Neutrophil (primary cell): ENCODE measurements around the gene MAST4.

Experiments
- H3K27ac ChIP-seq: fragments of 200-600 bp; sonication (generic); 2 replicates; pipeline ENCODE4 v1.5.1; 2016; ENCODE audit warnings: mild to moderate bottlenecking, moderate library complexity
- H3K27me3 ChIP-seq: fragments of 200-600 bp; sonication (generic); 2 replicates; pipeline ENCODE4 v1.6.0; 2016; ENCODE audit warnings: mild to moderate bottlenecking
- H3K36me3 ChIP-seq: fragments of 200-600 bp; sonication (generic); 2 replicates; pipeline ENCODE4 v1.5.1; 2017
- H3K4me1 ChIP-seq, 2 experiments: fragments of 200-600 bp in 1 of 2; sonication (generic) in 1 of 2; 1 replicate in 1 of 2; 2 replicates in 1 of 2; pipeline versions ENCODE4 v1.5.1 to v1.6.1; 2013 to 2016; ENCODE audit warnings: low read depth in 1 of 2, low read length in 1 of 2, mild to moderate bottlenecking in 1 of 2, moderate library complexity in 1 of 2; ENCODE audit not compliant: control insufficient read depth in 1 of 2, insufficient read depth in 1 of 2
- H3K4me3 ChIP-seq, 2 experiments: fragments of 200-600 bp in 1 of 2; sonication (generic) in 1 of 2; 1 replicate in 1 of 2; 2 replicates in 1 of 2; pipeline ENCODE4 v1.5.1; 2013 to 2016; ENCODE audit warnings: low read depth in 1 of 2, low read length in 1 of 2, mild to moderate bottlenecking in 1 of 2, moderate library complexity in 1 of 2
- H3K9me3 ChIP-seq: fragments of 200-600 bp; sonication (generic); 2 replicates; pipeline ENCODE4 v1.5.1; 2016
- TF ChIP-seq, protein P1 (sequence below): fragments of 200-600 bp; sonication (generic); IDR thresholded peaks from 2 replicates; pipeline ENCODE4 v1.5.1; 2016; ENCODE audit warnings: antibody characterized with exemption

Gene MAST4

GRCh38 chr5:67149951-67150523, 553.8 kb downstream of the MAST4 start:
- TF ChIP-seq, protein P1, sequence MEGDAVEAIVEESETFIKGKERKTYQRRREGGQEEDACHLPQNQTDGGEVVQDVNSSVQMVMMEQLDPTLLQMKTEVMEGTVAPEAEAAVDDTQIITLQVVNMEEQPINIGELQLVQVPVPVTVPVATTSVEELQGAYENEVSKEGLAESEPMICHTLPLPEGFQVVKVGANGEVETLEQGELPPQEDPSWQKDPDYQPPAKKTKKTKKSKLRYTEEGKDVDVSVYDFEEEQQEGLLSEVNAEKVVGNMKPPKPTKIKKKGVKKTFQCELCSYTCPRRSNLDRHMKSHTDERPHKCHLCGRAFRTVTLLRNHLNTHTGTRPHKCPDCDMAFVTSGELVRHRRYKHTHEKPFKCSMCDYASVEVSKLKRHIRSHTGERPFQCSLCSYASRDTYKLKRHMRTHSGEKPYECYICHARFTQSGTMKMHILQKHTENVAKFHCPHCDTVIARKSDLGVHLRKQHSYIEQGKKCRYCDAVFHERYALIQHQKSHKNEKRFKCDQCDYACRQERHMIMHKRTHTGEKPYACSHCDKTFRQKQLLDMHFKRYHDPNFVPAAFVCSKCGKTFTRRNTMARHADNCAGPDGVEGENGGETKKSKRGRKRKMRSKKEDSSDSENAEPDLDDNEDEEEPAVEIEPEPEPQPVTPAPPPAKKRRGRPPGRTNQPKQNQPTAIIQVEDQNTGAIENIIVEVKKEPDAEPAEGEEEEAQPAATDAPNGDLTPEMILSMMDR: no peak
- Histone ChIP-seq H3K27me3 (no peaks in the 10 kb centered on the region), H3K36me3 (no peaks in the 10 kb centered on the region), H3K4me3 (no peak overlapping the region), H3K27ac (no peak overlapping the region), H3K4me1 (no peaks in the 10 kb centered on the region), H3K9me3 (no peaks in the 10 kb centered on the region)

DNA sequence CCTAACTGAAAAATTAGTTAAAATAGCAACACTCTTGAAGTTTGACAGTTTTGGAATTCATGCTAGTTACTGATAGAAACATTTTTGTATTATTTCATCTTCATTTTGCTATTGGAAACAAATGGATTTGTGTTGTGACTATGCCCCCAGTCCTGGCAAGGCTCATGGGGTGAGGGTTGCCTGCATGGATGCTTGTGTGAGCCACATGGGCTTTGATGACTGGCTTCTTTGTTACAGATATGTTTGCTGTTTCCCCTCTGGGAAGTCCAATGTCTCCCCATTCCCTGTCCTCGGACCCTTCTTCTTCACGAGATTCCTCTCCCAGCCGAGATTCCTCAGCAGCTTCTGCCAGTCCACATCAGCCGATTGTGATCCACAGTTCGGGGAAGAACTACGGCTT, 556.2 kb downstream of the MAST4 start:
- no peaks in the 10 kb centered on the region for H3K4me1 ChIP-seq
- H3K27ac ChIP-seq: no peak overlapping the region
- no peaks in the 10 kb centered on the region for H3K27me3 ChIP-seq
- no peaks in the 10 kb centered on the region for H3K36me3 ChIP-seq
- TF ChIP-seq, protein P1: no peak
- H3K4me3 ChIP-seq: no peak overlapping the region
- H3K9me3 ChIP-seq: no peaks in the 10 kb centered on the region

- H3K9me3 ChIP-seq: no peaks in the 10 kb centered on the region
- no peak overlapping the region for H3K27ac ChIP-seq
- H3K36me3 ChIP-seq: no peaks in the 10 kb centered on the region
- H3K4me1 ChIP-seq: no peaks in the 10 kb centered on the region
- H3K4me3 ChIP-seq: no peak overlapping the region
- H3K27me3 ChIP-seq: no peaks in the 10 kb centered on the region
- TF ChIP-seq, protein P1: no peak
Observed at GRCh38 chr5:67153292-67153691, 557.1 kb downstream of the MAST4 start.

DNA sequence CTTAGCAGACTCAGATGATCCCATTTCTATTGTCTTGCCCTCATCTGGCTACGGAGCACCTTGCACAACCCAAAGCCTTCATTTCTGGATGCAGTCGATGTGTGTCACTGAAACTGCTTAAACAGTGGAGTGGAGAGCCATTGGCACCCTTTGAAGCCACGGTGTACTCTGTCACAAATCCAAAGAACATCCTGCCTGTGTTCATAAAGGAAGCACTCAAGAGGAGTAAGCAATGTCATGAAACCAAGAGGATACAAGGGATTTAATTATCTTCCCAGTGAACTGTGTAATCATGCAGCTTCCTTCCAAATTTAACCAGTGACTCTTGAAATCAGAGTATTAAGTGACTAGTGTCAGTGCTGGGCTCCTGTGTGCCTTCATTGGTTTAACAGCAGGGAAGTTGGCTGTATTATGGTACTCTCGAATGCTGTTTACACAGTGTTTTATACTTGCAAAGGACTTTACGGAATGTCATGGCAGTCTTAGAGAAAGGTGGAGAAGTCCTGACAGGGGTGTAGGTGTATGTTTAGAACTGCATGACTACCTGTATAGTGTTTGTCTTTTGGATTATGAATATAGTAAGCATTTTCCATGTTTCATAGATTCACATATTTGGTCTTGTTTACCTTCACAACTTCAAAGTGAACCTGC, 558.5 kb downstream of the MAST4 start:
- Histone ChIP-seq H3K27ac (no peak overlapping the region), H3K9me3 (no peaks in the 10 kb centered on the region)

GRCh38 chr5:67156976-67157583, 560.9 kb downstream of the MAST4 start:
- Histone ChIP-seq H3K4me1 (no peaks in the 10 kb centered on the region), H3K27ac (no peak overlapping the region), H3K9me3 (no peaks in the 10 kb centered on the region), H3K4me3 (no peak overlapping the region), H3K36me3 (no peaks in the 10 kb centered on the region), H3K27me3 (no peaks in the 10 kb centered on the region)
- TF ChIP-seq, protein P1: peak; percentile 79

More for the DNA sequence above, 558.5 kb downstream of the MAST4 start:
- Histone ChIP-seq H3K4me3 (no peak overlapping the region), H3K4me1 (no peaks in the 10 kb centered on the region), H3K27me3 (no peaks in the 10 kb centered on the region), H3K36me3 (no peaks in the 10 kb centered on the region)
- TF ChIP-seq, protein P1: no peak
